Fibroblast of lung (primary cell): ENCODE results near the gene BROX.

Source experiments
- CTCF ChIP-seq, 2 donors: IDR thresholded peaks in 1 of 2; conservative IDR thresholded peaks in 1 of 2; 1 replicate in 1 of 2; 2 replicates in 1 of 2; pipeline ENCODE4 v1.5.1; 2011 to 2012; ENCODE audit warnings: low read length in 2 of 2, control low read depth in 1 of 2, inconsistent platforms in 1 of 2, low read depth in 1 of 2, mild to moderate bottlenecking in 1 of 2
- EZH2 ChIP-seq: IDR thresholded peaks from 2 replicates; pipeline ENCODE4 v1.5.1; 2012; ENCODE audit warnings: low read length, control low read depth, mild to moderate bottlenecking; ENCODE audit errors: missing control alignments

- no peak for TF ChIP-seq CTCF (conservative IDR thresholded peaks at IDR 0.05 in 1 of 2, IDR thresholded peaks at IDR 0.05 in 1 of 2; ENCODE audit: low read depth in 1 of 2, low read length in 2 of 2)
- no peak for TF ChIP-seq EZH2
Measured at GRCh38 chr1:222732216-222733159, 20.1 kb downstream of the BROX start.
